A172 (cell line): Measurements from ENCODE around the gene TTLL5. TPM values are rescaled to one million over a fixed set of nuclear protein-coding genes. Genes with fewer than 3 reads are reported as not detected.

Source experiments
- DNase-seq: peaks from one replicate; pipeline ENCODE4 v3.0.0-alpha.2; 2015; ENCODE audit warnings: low spot score
- total RNA-seq: library from RNA; depleted of rRNA; stranded (reverse); fragments of >200 nt; shearing (Covaris generic); gene quantifications from 2 replicates; pipeline ENCODE4 v1.2.3, GENCODE V29; 2014

The TTLL5 gene
- total RNA-seq, 1 experiment from 2014 or later = 16.8 TPM

- DNase-seq = no peak
These were observed 41.7 kb downstream of the TTLL5 start for GRCh38 chr14:75702616-75703261.

DNA sequence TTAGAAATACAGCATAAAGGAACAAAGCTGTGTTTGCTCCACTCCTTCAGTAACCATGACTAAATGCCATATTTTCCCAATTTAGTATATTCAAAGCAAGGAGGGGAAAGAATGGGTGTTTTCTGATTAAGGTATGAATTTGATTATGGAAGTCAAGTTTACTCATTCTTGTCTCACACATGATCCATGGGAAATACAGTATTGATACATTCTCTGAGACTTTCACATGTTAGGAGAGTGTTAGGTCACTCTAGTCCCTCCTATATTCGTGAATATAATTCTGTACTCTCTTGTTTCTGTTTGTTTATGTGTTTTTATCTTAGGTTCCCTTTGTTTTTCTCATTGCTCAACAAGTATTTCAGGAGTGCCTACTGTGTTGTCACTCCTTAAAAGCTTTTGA lies 42.4 kb downstream of the TTLL5 start:
- DNase-seq = no peak

GRCh38 chr14:75705014-75705413 lies 44.0 kb downstream of the TTLL5 start:
- no peak for DNase-seq

DNA sequence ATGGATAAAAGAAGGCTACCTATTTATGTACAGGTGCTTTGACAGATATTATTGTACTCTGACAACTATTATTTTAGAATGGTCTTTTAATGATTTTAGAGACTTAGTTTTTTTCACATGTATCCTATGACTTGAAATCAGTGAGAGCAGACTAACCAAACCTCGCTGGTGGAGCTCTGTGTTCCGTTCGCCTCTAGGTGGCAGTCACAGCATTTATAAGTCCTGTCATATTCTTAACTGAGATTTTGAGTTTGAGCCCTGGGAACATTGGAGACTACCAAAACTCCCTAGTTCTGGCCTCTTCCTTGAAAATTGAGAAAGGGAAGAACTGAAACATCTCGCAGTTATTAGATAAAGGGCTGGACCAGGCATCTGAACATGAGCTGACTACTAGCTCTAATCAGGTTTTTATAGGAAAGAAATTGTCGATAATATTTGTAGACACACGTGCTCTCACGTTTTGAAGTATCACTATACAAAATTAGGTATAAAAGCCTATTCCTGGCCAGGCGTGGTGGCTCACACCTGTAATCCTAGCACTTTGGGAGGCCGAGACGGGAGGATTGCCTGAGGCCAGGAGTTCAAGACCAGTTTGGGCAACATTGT lies 48.3 kb downstream of the TTLL5 start:
- peak; percentile 44 for DNase-seq

- peak; percentile 32 for DNase-seq
These were observed 50.2 kb downstream of the TTLL5 start for GRCh38 chr14:75711105-75711795.

DNA sequence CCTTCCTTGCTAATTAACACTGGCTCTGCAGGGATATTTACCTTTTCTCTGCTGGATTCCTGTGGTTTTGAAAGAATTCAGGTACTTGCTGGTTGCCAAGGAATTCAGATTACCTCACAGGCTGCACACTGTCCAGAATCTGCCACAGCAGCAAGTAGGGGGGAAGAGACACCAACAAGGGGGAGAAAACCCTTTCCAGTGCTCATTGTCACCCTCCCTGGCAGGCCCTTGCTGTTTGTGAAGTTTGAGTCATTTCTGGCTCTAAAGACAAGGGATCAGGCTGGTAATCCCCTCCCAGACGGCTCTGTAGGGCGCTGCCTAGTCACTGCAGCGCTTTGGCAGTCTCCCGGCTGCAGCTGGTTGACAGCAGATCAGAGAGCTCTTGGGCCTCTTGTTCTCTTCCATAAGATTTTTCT lies 50.8 kb downstream of the TTLL5 start:
- peak; percentile 94 for DNase-seq

- DNase-seq = no peak
These were observed 53.9 kb downstream of the TTLL5 start for GRCh38 chr14:75714991-75715390.

DNA sequence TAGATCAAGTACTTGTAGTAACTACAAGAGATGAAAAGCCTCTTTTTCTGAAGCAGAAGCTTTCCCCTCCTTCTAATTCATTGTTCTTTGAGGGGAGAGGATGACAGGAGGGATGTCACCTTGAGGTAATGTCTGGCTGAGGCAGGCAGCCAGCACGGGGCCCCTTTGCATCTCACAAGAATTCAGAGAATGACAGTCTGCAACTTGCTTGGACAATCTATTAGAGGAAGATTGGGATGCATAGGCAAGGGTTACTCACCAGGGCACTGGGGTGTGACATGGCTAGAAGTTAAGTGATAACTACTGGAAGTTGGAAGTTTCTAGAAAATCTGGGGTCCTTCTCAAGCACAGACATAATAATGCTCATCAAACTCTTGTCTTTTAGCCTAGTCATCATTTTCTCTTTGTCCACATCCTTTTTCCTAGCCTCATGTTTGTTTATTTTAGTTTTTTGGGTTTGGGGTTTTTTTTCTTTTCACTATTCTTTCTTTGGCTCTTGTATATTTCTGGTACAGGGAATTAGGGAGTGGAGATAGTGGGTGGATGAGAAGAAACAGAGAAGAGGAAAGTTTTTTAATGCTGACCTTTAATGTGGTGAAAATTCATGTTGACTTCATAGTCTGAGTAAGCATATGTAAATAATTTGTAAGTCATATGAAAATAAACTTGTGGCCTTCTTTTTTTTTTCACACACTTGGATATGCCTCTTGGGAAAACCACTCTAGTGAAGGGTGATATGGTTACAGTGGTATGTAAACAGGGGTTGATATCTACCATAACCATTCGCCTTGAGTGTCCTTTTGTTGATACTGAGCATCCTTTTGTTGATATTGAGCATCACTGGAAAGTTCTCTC lies 55.1 kb downstream of the TTLL5 start:
- DNase-seq = peak; percentile 8

GRCh38 chr14:75717729-75718128 lies 56.7 kb downstream of the TTLL5 start:
- no peak for DNase-seq

DNA sequence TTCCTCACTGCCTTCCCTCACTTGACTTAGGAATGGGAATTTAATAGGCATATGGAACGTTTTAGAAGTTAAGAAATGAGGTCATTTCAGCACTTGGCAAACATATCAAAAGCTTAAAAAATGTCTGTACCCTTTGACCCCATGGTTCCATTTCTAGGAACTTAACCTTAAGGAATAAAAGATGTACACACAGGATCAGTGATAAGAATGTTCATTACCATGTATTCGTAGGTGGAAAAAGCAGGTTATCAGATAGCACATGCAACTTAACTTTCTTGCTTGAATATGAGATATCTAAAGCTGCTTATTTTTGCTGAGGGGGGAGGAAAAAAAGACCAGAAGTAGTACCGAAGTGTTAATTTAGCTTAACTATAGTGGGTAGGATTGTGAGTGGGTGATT lies 57.2 kb downstream of the TTLL5 start:
- no peak for DNase-seq

DNA sequence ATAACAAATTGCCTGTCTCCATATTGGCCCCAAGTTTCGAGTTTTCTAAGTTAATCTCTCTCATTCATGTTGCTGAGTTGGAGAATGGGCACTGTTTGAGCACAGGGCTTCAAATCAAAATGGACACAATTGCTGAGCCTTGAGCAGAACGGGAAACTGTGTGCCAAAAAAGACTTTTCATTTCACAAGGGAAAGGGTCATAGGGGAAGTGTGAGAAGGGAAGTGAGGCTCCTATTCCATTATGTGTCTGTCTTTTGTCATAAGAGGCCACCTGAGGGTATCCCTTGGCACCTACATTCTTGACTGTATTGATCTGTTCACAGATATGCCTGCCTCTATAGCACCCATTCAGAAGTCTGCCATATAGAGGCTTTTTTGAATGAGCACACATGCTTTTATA lies 59.1 kb downstream of the TTLL5 start:
- DNase-seq = no peak

GRCh38 chr14:75720842-75721498 lies 59.9 kb downstream of the TTLL5 start:
- DNase-seq = no peak

DNA sequence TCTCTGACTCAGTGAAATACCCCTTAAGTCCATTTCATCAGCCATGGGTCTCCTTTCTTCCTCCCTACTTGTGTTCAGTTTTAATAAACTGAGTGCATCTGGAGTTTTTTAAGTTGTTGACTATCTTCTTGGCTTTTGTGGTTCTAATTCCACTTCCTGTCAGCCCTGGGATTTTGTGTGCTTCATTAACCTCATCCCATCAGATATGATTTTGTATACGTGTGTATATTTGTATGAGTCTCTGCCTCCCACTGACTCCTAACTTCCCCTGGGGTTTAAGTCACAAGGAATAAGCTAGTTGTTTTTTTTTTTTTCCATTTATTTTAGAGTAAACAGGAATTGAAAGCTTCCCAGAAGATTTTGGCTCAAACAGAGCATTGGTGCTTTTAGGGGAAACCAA lies 62.7 kb downstream of the TTLL5 start:
- DNase-seq = no peak

GRCh38 chr14:75724414-75725204 lies 63.6 kb downstream of the TTLL5 start:
- no peak for DNase-seq

DNA sequence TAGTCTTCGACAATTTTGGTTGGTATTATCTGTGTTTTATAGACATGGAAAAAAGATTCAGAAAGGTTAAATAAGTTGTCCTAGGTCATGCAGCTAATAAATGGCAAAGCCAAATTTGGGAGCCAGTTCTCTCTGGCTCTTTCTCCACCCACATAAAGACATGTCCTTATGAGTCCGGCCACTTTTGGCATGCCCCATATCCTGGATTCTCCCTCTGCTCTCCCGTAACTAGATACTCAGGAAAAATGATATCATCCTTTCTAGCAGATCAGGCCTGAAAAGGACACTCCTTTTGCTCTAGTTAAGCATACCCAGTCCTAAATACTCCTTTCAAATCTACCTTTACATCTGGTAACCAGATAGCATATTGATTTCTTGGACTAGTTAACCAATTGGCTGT lies 64.4 kb downstream of the TTLL5 start:
- DNase-seq = no peak

DNA sequence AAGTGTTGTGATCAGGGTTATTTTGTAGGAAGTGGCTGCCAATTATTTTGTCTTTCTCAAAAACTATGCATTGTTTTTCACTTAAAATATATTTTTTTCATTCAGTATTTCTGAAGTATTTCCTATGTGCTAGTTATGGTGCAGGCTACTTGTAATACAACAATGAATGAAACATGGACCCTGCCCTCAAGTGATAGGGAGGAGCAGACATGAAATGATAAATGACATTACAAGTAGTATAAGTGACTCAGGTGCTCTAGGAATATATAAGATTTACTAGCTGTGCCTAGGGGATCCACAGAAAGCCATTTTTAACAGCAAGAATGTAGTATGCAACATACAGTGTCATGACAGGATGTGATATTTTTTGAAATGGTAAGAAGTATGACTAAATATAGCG lies 65.3 kb downstream of the TTLL5 start:
- DNase-seq = no peak

DNA sequence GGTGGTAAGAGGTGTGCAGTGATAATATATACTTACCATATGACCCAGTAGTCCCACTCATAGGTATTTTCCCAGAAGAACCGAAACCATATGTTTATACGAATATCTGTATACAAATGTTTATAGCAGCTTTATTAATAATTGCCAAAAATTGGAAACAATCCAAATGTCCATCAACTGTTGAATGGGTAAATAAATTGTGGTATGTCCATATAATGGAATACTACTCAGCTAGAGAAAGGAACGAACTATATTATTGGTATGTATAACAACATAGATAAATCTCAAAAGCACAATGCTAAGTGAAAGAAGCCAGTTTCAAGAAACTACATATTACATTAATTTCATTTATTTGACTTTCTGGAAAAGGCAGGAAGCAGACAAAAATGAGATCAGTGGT lies 66.1 kb downstream of the TTLL5 start:
- no peak for DNase-seq

DNA sequence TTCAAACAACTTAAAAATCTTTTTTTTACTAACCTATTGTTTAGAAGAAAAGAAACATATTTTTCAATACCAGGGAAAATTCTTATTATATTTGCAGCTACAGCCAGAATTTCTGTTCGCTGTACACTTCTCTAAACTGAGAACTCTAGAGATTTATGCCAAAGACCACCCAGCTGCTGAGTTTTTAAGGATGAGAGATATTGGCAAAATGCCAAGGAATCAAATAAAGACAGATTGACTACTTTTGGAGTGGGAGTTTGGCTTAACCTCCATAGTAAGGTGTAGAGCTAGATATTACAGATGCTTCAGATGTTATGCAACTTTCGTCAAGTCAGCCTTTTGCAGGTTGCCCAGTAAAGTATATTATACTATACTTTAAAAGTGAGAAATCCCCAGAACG lies 71.8 kb downstream of the TTLL5 start:
- DNase-seq = no peak

- DNase-seq = no peak
These were observed 73.8 kb downstream of the TTLL5 start for GRCh38 chr14:75734854-75735253.

DNA sequence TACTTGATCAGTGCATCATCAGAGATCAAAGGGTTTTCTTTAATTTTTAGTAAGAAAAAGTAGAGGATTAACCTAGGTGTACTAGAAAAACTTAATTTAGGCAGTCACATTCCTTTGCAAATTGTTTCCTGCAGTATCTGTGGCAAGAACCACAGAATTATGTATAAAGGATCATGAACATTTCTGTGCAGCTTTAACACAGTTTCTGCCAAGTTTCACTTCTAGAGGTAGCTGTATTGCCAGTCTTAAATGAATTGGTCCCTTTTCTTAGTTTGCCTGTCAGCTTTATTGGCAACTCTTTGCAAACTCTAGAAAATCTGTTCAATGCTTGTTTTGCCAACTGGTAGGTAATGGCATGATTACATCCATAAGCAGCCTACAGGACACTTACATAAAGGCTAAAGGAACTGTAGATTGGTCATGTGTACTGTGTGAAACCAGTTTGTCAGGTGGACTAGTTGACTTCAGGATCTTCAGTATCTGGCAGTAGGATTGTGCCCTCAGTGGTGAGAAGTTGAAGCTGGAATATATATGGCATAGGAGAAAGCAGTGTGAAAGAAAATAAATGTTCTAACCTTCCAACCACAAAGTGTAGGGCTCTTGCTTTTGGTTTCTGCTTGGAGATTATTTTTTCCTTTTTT lies 75.9 kb downstream of the TTLL5 start:
- no peak for DNase-seq
